HG02870 (cell line): ENCODE data around the gene FGA.

ENCODE experiments used
- ATAC-seq: cut with Tn5 transposase; IDR thresholded peaks from one replicate; pipeline ENCODE4 v1.9.1; 2021; ENCODE audit warnings: mild to moderate bottlenecking, moderate library complexity; ENCODE audit not compliant: unreplicated experiment

FGA gene

DNA sequence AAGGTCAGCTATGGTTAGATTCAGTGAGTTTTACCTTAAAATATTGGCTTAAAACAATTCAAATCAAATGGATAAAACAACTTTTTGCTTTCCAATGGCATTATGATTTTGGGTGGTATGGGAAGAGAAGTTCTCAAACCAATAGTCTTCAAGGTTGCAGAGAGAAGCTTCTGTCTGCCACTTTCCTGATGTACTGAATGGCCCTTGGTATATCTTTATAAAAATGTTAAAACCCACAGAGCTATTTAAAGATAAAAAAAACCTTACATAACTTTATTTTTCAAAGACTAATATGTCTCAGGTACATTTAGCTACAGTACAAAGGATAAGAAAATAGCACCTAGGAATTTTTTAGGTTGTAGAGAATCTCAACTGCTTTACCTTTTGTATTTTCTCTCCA is 6.9 kb downstream of the FGA start:
- ATAC-seq: no peak

DNA sequence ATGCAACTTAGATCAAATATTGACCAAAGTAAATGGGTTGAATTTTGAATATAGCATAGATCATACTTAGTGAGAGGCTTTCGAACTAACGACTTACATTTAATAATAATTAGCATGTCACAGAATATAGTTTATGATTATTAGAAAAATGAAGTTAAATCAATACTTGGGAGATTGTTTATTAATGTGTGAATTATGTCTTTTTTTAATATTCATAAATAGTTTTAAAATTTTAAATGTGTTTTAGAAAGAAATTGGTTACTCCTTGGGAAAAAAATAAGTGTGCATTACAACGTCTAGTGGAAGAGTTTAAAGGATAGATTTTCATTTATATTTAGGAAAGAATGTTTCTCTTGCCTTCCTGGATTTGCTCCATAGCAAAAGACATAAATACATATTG is 7.3 kb downstream of the FGA start:
- ATAC-seq: no peak

DNA sequence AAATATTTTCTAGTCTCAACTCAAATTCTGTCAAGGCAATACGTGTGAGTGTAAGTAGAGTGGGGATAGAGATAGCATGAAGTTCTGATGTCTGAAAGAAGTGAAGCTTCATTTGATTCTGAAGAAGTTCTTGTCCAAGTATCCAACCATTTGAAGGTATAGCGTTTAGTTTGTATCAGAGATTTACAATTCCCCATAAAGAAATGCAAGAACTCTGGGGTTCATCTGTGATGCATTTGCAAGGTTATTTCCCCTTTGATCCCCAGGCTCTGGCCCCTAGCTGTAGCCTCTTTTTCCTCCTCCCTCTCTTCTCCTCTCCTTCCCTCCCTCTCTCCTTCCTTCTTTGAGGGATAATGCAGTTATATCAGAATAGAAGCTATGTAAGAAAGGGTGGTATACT is 7.8 kb downstream of the FGA start:
- ATAC-seq: no peak

GRCh38 chr4:154579927-154580326 is 10.6 kb downstream of the FGA start:
- no peak for ATAC-seq

GRCh38 chr4:154578919-154579318 is 11.6 kb downstream of the FGA start:
- ATAC-seq: no peak

DNA sequence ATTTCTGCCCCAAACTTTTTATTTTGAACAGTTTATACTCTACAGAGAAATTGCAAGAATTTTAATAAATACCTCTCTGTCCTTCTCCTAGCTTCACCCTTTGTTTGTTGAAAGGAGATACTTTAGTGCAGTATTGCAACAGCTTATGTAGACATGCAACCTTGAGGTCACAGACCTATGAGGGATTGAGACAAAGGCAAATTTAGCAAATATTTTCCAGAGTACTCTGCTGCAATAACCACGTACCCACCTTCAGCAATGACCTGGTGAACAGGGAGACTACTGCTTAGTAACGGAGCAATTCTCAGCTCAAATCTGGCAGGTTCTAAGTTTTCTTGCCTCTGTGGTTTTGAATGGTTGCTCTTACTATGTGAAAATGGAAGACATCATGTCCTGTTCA is 13.2 kb downstream of the FGA start:
- no peak for ATAC-seq

DNA sequence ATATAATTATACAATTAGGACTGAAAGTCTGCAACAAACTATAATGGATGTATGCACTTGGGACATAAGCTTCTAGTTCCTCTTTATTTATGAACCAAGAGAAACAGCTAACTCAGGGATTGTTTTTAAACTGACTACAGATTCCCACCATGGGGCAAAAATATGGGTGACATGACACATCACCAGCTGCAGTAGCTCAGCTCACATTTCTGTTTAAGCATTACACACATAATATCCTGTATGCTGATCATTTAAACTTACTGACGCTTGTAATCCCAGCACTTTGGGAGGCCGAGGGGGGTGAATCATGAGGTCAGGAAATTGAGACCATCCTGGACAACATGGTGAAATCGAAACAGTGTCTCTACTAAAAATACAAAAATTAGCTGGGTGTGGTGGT is 16.2 kb downstream of the FGA start:
- ATAC-seq: no peak

- no peak for ATAC-seq
Measured at GRCh38 chr4:154573190-154573870, 17.2 kb downstream of the FGA start.

DNA sequence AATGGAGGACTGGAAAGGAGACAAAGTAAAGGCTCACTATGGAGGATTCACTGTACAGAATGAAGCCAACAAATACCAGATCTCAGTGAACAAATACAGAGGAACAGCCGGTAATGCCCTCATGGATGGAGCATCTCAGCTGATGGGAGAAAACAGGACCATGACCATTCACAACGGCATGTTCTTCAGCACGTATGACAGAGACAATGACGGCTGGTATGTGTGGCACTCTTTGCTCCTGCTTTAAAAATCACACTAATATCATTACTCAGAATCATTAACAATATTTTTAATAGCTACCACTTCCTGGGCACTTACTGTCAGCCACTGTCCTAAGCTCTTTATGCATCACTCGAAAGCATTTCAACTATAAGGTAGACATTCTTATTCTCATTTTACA is 21.0 kb downstream of the FGA start:
- ATAC-seq: no peak

DNA sequence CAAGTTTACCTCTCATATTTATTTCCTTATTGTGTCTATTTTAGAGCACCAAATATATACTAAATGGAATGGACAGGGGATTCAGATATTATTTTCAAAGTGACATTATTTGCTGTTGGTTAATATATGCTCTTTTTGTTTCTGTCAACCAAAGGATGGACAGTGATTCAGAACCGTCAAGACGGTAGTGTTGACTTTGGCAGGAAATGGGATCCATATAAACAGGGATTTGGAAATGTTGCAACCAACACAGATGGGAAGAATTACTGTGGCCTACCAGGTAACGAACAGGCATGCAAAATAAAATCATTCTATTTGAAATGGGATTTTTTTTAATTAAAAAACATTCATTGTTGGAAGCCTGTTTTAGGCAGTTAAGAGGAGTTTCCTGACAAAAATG is 21.5 kb downstream of the FGA start:
- no peak for ATAC-seq

DNA sequence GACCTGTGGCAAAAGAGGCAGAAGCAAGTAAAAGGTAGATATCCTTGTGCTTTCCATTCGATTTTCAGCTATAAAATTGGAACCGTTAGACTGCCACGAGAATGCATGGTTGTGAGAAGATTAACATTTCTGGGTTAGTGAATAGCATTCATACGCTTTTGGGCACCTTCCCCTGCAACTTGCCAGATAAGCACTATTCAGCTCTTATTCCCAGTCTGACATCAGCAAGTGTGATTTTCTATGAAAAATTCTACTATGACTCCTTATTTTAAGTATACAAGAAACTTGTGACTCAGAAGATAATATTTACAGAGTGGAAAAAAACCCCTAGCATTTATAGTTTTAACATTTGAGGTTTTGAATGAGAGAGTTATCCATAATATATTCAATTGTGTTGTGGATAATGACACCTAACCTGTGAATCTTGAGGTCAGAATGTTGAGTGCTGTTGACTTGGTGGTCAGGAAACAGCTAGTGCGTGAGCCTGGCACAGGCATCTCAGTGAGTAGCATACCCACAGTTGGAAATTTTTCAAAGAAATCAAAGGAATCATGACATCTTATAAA is 23.8 kb downstream of the FGA start:
- no peak for ATAC-seq

- ATAC-seq: no peak
Measured at GRCh38 chr4:154565704-154566103, 24.8 kb downstream of the FGA start.

DNA sequence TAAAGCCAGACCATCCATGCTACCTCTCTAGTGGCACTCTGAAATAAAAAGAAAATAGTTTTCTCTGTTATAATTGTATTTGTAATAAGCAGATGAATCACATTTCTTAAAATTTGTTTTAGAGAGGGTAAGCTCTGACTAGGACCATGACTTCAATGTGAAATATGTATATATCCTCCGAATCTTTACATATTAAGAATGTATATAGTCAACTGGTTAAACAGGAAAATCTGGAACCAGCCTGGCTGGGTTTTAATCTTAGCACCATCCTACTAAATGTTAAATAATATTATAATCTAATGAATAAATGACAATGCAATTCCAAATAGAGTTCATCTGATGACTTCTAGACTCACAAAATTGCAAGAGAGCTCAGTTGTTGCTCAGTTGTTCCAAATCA is 26.2 kb downstream of the FGA start:
- no peak for ATAC-seq

- no peak for ATAC-seq
Measured at GRCh38 chr4:154562697-154563254, 27.8 kb downstream of the FGA start, which contains the start of gene FGB. FGB (plus strand) TSS chr4:154563011; CDS start chr4:154563019, 8 bp downstream.

DNA sequence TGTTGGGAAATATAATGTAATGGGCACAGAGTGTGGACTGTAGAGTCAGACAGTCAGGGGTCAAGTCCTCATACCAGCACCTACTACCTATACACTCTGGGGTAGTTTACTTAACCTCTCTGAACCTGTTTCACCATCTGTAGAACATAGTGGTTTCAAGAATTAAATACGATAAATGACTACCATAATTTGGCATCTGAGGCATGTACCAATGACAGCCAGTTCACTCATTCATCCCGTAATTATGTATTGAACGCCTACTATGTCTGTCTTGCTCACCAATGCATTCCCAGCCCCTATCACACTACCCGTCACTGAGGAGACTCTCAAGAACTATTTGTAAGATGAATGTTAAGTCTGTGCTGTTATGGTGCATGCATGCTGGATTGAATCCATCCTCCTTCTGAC is 29.7 kb downstream of the FGA start:
- no peak for ATAC-seq

GRCh38 chr4:154560419-154560801 is 30.1 kb downstream of the FGA start:
- ATAC-seq: no peak

DNA sequence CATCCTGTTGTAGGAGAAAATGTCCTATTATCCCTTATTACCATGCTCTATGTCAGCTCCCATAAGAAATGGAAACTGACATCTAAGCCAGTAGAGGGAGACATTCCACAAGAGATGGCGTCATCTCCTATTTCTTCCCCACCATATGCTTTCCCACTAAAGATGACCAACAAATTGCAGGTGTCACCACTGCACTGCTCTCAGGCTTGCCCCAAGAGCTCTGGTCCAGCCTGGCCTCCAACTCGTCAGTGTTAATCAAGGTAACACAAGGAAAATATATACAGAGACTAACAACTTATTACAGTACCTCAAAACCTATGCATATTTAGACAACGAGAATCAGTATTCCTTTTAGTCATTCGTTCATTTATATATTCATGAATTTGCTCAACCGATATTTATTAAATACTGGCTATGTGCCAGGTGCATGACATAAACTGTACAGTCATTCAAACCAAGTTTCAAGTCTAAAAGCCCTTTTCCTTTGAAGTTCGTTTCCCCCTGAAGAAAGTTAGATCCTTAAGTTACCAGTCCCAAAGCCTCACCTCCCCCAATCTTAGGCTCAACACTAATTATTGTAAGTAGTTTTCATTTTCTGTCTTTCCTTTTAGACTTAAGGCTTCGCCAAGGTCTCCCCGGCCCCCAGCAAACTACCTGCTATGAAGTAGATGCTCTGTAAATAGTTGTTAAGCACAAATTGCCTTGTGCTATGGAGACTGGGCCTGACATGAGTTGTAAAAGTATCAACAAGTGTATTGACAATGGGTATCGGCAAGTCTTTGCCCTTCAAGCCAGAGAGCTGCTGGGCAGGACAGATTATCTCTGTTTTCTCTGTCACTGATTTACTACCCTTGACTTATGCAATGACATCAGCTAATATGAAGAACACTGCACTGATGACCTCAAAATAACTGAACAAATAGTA is 30.8 kb downstream of the FGA start:
- ATAC-seq: peak; percentile 92

DNA sequence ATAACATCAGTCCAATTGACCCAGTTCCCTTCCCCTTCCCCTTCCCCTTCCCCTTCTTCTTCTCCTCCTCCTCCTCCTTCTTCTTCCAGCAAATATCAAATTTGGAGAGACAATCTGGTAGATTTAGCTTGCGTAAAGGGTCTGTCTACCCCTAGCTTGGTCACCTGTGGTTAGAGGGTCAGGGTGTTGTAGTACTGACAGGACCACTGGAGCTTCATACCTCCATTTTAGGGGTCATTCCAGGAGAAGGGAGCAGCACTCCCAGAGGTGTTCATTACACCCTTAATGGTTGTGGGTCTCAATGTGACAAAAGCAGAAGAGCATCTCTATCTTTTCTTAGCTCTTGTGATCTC is 31.4 kb downstream of the FGA start:
- ATAC-seq: peak; percentile 12

- peak; percentile 43 for ATAC-seq
Measured at GRCh38 chr4:154551872-154552686, 38.5 kb downstream of the FGA start.

DNA sequence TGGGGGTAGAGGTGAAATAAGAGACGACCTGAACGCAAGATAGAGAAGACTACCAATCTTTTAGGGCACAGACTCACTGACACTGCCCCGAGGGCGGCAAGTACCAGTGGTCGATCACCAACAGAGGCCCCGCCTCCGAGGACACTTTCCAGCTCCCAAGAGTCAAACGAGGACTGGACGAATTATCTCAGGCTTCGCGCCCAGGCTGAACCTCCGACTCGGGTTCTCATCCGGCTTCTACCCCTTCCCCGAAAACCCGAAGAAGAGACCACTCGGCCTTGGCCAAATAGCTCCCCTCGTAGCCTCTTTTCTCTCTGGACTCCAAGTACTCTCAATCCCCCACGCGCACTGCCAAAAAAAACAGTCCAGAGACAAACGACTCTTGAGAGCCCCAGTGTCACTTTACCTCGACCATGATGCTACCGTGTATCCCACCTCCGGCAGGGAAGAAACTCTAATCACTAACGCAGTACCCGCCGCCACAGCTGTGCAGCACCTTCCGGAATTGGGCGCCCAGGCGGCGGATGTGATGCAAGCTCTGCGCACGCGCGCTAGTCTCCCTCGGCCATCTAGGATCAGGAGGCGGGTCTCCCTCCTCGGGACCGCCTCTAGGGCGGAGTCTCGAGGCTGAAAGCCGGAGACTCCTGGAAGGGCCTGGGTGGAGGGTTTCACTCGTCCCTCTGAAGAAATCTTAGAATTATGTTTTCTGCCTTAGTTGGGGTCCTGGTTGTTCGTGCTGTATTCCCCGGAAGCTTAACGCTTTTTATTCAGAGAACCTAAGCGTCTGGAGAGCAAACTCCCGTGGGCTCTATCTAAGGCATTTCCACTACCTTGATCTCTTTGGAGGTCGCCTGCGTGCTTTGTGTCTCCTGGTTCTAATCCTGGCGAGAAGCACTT is 40.4 kb downstream of the FGA start, which contains the start of gene PLRG1:
PLRG1 (minus strand) TSS at position 507 of the 897 bp plus-strand sequence; CDS start at position 415, 92 bp downstream.
- ATAC-seq: peak; percentile 98
